Measurements from ENCODE around the gene ZBTB8A.

- TF ChIP-seq CTCF (IDR thresholded peaks at IDR 0.05 in 2 of 3, conservative IDR thresholded peaks at IDR 0.05 in 1 of 3; ENCODE audit: control insufficient read depth in 2 of 3, extremely low read depth in 1 of 3, insufficient read depth in 1 of 3, low read depth in 3 of 3, low read length in 3 of 3) (no peak), USF2 (IDR thresholded peaks at IDR 0.05; ENCODE audit: borderline replicate concordance, low read depth, low read length) (no peak), POLR2A (IDR thresholded peaks at IDR 0.05; ENCODE audit: low read depth, low read length) (no peak), MXI1 (IDR thresholded peaks at IDR 0.05; ENCODE audit: low read depth, low read length) (no peak), REST (IDR thresholded peaks at IDR 0.05; ENCODE audit: low read depth, low read length) (no peak), RCOR1 (conservative IDR thresholded peaks at IDR 0.05; ENCODE audit: low read depth, low read length) (no peak), KDM1A (IDR thresholded peaks at IDR 0.05; ENCODE audit: borderline replicate concordance) (no peak), IRF5 (IDR thresholded peaks at IDR 0.05; ENCODE audit: borderline replicate concordance) (no peak), JUNB (IDR thresholded peaks at IDR 0.05) (no peak), EZH2 (IDR thresholded peaks at IDR 0.05; ENCODE audit: borderline replicate concordance, control insufficient read depth, low read depth, low read length) (no peak), IRF3 (IDR thresholded peaks at IDR 0.05) (no peak), STAT3 (IDR thresholded peaks at IDR 0.05; ENCODE audit: low read depth, low read length) (no peak), E2F8 (IDR thresholded peaks at IDR 0.05; ENCODE audit: low read depth, partially characterized antibody) (no peak)
Measured at GRCh38 chr1:32508761-32509160, 30.5 kb upstream of the ZBTB8A start.
